ENCODE data around the gene TP63. TPM values are rescaled to one million over a fixed set of nuclear protein-coding genes. Genes with fewer than 3 reads are reported as not detected.

TP63 gene
- total and polyA plus RNA-seq, 2 experiments from 2014 or later: not detected

GRCh38 chr3:189851682-189852081 is 220.5 kb downstream of the TP63 start:
- H3K27me3 Mint-ChIP-seq (ENCODE audit: insufficient read depth, low read depth, poor library complexity): peaks cover 4% of the 10 kb centered on the region
- Histone ChIP-seq H3K27ac (ENCODE audit: low read depth) (no peak overlapping the region), H3K79me2 (replicated peaks; ENCODE audit: insufficient read depth) (no peaks in the 10 kb centered on the region), H3F3A (replicated peaks; ENCODE audit: low read depth) (no peaks in the 10 kb centered on the region), H3K9me2 (ENCODE audit: insufficient read depth) (no peaks in the 10 kb centered on the region), H3K4me2 (no peak overlapping the region), H3K4me3 (no peak overlapping the region), H3K27me3 (ENCODE audit: insufficient read depth) (no peaks in the 10 kb centered on the region), H4K20me1 (replicated peaks; ENCODE audit: insufficient read depth) (no peaks in the 10 kb centered on the region), H3K4me1 (ENCODE audit: insufficient read depth) (peaks cover 4% of the 10 kb centered on the region; the same call in 1 of the 2 replicates), H2AFZ (no peak overlapping the region), H3K36me3 (ENCODE audit: insufficient read depth) (no peaks in the 10 kb centered on the region)
- no peak for TF ChIP-seq CREB1 (CRISPR knock-in tag; IDR thresholded peaks at IDR 0.05; ENCODE audit: low read depth)
- TF ChIP-seq ZNF462 (CRISPR knock-in tag; IDR thresholded peaks at IDR 0.05): peak; percentile 58; the same call in 1 of the 2 replicates
- TF ChIP-seq EZH2 (IDR thresholded peaks at IDR 0.05; ENCODE audit: low read depth, unreplicated experiment): no peak
- TF ChIP-seq STAT1 (IDR thresholded peaks at IDR 0.05; ENCODE audit: unreplicated experiment): no peak
- no peak for TF ChIP-seq ZNF114 (CRISPR knock-in tag; IDR thresholded peaks at IDR 0.05)
- TF ChIP-seq NANOG (IDR thresholded peaks at IDR 0.05; ENCODE audit: borderline replicate concordance): no peak
- no peak for TF ChIP-seq ETS1 (IDR thresholded peaks at IDR 0.05)
- TF ChIP-seq EZH2phosphoT487 (IDR thresholded peaks at IDR 0.05; ENCODE audit: unreplicated experiment): no peak
- H3K27ac Mint-ChIP-seq: no peak overlapping the region
- H3K4me3 Mint-ChIP-seq: no peak overlapping the region
- H3K4me1 Mint-ChIP-seq: peaks cover 11% of the 10 kb centered on the region
- H3K9me3 Mint-ChIP-seq: no peaks in the 10 kb centered on the region
- no peaks in the 10 kb centered on the region for H3K36me3 Mint-ChIP-seq (ENCODE audit: low read depth)
- ATAC-seq (peak; percentile 54), DNase-seq (ENCODE audit: low spot score) (no peak)

Measured in GM23338 (cell line).